GM19193 (cell line): ENCODE measurements around the gene SSH3.

ENCODE experiments used
- POLR2A ChIP-seq: IDR thresholded peaks from 4 replicates; pipeline ENCODE4 v1.6.1; 2011; ENCODE audit not compliant: insufficient read depth, insufficient read length; ENCODE audit errors: extremely low read depth

The SSH3 gene

GRCh38 chr11:67291481-67292381, 11.6 kb upstream of the SSH3 start:
- TF ChIP-seq POLR2A = no peak

GRCh38 chr11:67292671-67293070, 10.7 kb upstream of the SSH3 start:
- TF ChIP-seq POLR2A = no peak

GRCh38 chr11:67293090-67293489, 10.2 kb upstream of the SSH3 start:
- TF ChIP-seq POLR2A = no peak

GRCh38 chr11:67295846-67296245, 7.5 kb upstream of the SSH3 start:
- no peak for TF ChIP-seq POLR2A

- no peak for TF ChIP-seq POLR2A
Measured at GRCh38 chr11:67298786-67299185, 4.5 kb upstream of the SSH3 start.

GRCh38 chr11:67299471-67300191, 3.7 kb upstream of the SSH3 start:
- TF ChIP-seq POLR2A = no peak

GRCh38 chr11:67300256-67300755, 3.0 kb upstream of the SSH3 start:
- TF ChIP-seq POLR2A = no peak

GRCh38 chr11:67300756-67301312, 2.5 kb upstream of the SSH3 start:
- TF ChIP-seq POLR2A = no peak

- no peak for TF ChIP-seq POLR2A
Measured at GRCh38 chr11:67301313-67301921, 1.9 kb upstream of the SSH3 start.

GRCh38 chr11:67301951-67302516, 1.3 kb upstream of the SSH3 start:
- TF ChIP-seq POLR2A = no peak

- TF ChIP-seq POLR2A = no peak
Measured at GRCh38 chr11:67302571-67303131, 679 bp upstream of the SSH3 start.

- no peak for TF ChIP-seq POLR2A
Measured at GRCh38 chr11:67303835-67304411, 593 bp downstream of the SSH3 start.

GRCh38 chr11:67304511-67305113, 1.3 kb downstream of the SSH3 start:
- no peak for TF ChIP-seq POLR2A
